ENCODE results near the gene SPDYE2.
A peak's percentile ranks its signal among the peaks of the same experiment; 100 is the strongest.
"Not testable (repeated sequence)": the region's sequence is repeated elsewhere in the genome, so short reads cannot be mapped to it uniquely, and the experiment has no call there.

SPDYE2 gene

DNA sequence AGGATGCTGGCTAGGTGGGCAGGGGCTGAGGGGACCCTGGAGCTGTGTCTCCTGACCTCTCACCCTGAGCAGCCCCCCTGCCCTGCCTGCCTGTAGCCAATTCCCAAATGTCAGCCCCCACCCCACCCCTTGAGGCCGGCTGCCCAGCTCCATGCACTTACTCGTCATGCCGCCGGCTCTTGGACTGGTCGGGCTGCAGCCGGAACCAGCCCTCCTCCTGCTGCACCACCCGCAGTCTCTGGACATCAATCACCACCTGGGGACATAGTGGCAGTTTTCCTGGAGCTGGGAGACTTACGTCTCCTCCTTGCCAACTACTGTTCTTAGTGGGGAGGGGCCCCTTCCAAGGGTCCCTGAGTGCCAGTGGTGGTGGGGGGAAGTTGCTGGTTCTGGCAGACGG lies 48.7 kb downstream of the SPDYE2 start:
- not testable (repeated sequence) for ATAC-seq (ENCODE audit: insufficient read depth, low read depth)

DNA sequence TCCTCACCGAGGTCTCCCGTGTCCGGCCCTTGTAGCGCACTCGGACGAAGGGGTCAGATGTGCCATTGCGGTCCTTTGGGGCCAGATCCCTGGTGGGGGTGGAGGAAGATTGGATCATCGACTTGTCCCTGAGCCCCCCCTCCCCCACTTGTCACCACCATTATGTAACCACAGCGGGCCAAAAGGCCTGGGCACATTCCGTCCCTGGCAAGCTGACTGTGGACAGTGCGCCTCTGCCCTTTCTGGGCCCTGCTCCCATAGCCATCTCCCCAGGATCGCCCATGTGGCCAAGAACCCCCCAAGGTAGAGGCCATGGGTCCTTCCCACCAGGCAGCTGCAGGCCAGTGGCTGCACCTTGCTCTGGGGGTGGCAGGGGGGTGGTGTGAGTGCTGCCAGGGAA lies 51.3 kb downstream of the SPDYE2 start:
- H3K27ac ChIP-seq (ENCODE audit: low read length); H3K9ac ChIP-seq (ENCODE audit: low read depth, low read length); ATAC-seq (ENCODE audit: insufficient read depth, low read depth): not testable (repeated sequence)

More for the DNA sequence above, 48.7 kb downstream of the SPDYE2 start:
- not testable (repeated sequence) for H3K4me2 ChIP-seq (ENCODE audit: insufficient read depth, low read length); H3K27me3 ChIP-seq (ENCODE audit: insufficient read depth, low read length, poor library complexity); H3K9ac ChIP-seq (ENCODE audit: low read depth, low read length); H3K27ac ChIP-seq (ENCODE audit: low read length); H3K4me3 ChIP-seq (ENCODE audit: low read depth in 1 of 2, low read length in 2 of 2); DNase-seq; H2AFZ ChIP-seq (ENCODE audit: low read depth, low read length); H3K9me3 ChIP-seq (ENCODE audit: insufficient read depth, low read length, severe bottlenecking); H3K36me3 ChIP-seq (ENCODE audit: insufficient read depth, low read length); H3K79me2 ChIP-seq (ENCODE audit: insufficient read depth, low read length); H4K20me1 ChIP-seq (ENCODE audit: insufficient read depth, low read length); H3K4me1 ChIP-seq (ENCODE audit: insufficient read depth, low read length)

DNA sequence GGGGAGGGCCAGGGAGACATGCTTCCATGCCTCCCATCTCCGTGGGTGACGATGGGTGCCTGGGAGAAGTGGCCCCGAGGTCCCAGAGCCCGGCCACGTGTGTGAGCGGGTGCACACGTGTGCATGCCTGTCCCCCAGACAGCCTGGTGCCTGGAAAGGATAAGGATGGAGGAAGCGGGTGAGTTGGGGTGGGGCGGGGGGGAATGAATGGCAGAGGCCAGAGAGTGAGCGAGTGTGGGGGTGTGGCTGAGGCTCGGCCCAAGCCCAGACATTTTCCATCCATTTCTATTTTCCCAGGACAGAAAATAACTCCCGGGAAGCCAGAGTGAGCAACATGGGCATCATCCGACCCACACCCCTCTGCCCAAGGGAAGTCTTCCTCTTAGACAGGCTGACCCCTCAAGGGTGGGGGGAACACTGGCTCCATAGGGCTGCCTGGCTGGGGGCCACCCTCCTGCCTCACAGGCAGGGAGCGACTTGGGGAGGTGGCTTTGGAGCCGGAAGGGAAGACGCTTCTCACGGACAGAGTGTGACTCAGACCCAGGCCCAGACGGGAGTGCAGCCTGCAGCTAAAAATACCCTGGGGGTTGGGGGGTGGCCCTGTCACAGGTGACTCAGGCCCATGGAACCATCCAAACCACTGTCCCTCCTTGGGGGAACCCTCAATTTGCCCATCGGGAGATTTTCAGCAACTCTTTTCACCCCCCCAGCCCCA lies 53.6 kb downstream of the SPDYE2 start:
- not testable (repeated sequence) for H3K4me1 ChIP-seq (ENCODE audit: insufficient read depth, low read length); H3K36me3 ChIP-seq (ENCODE audit: insufficient read depth, low read length); H3K4me3 ChIP-seq (ENCODE audit: low read depth in 1 of 2, low read length in 2 of 2); H3K79me2 ChIP-seq (ENCODE audit: insufficient read depth, low read length); H3K9me3 ChIP-seq (ENCODE audit: insufficient read depth, low read length, severe bottlenecking); H4K20me1 ChIP-seq (ENCODE audit: insufficient read depth, low read length); H2AFZ ChIP-seq (ENCODE audit: low read depth, low read length); H3K9ac ChIP-seq (ENCODE audit: low read depth, low read length); DNase-seq; H3K4me2 ChIP-seq (ENCODE audit: insufficient read depth, low read length); H3K27ac ChIP-seq (ENCODE audit: low read length); H3K27me3 ChIP-seq (ENCODE audit: insufficient read depth, low read length, poor library complexity)
- ATAC-seq (ENCODE audit: insufficient read depth, low read depth) = 0 out of 3 replicates have a peak, but pooled peaks have one; percentile 27

More for the DNA sequence above, 51.3 kb downstream of the SPDYE2 start:
- H3K4me2 ChIP-seq (ENCODE audit: insufficient read depth, low read length); H3K27me3 ChIP-seq (ENCODE audit: insufficient read depth, low read length, poor library complexity); DNase-seq; H3K36me3 ChIP-seq (ENCODE audit: insufficient read depth, low read length); H3K4me3 ChIP-seq (ENCODE audit: low read depth in 1 of 2, low read length in 2 of 2); H3K79me2 ChIP-seq (ENCODE audit: insufficient read depth, low read length); H2AFZ ChIP-seq (ENCODE audit: low read depth, low read length); H4K20me1 ChIP-seq (ENCODE audit: insufficient read depth, low read length); H3K4me1 ChIP-seq (ENCODE audit: insufficient read depth, low read length); H3K9me3 ChIP-seq (ENCODE audit: insufficient read depth, low read length, severe bottlenecking): not testable (repeated sequence)

DNA sequence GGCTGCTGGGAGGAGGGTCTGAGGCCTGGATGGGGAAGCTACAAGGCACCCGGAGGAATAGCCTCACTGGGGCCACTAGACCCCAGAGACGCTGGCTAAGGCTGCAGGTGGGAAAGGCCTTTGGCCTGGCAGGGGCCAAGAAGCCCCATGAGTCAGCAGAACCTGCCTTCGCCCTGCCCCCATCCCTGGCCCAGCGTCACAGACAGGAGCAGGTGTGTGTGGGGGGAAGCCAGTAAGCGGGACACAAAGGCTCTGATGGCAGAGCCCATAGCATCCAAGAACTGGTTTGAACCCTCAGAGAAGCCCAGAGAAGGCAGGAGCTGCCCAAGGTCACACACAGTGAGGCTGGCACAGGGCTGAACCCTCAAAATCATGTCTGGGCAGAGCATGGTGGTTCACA lies 55.8 kb downstream of the SPDYE2 start:
- not testable (repeated sequence) for ATAC-seq (ENCODE audit: insufficient read depth, low read depth); H3K36me3 ChIP-seq (ENCODE audit: insufficient read depth, low read length)

DNA sequence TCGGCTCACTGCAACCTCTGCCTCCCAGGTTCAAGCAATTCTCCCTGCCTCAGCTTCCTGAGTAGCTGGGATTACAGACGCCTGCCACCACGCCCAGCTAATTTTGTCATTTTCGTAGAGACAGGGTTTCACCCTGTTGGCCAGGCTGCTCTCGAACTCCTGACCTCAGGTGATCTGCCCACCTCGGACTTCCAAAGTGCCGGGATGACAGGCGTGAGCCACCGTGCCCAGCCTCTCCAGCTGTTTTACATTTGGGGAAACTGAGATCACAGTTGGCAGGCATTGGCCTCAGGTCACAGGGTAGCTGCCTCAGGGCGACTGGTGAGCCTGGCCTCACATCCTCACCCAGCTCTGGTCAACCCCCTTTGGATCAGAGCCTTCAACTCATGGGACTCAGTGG lies 58.7 kb downstream of the SPDYE2 start:
- H3K4me3 ChIP-seq (ENCODE audit: low read depth in 1 of 2, low read length in 2 of 2); ATAC-seq (ENCODE audit: insufficient read depth, low read depth); H4K20me1 ChIP-seq (ENCODE audit: insufficient read depth, low read length); H3K9me3 ChIP-seq (ENCODE audit: insufficient read depth, low read length, severe bottlenecking); H3K27me3 ChIP-seq (ENCODE audit: insufficient read depth, low read length, poor library complexity); H3K4me1 ChIP-seq (ENCODE audit: insufficient read depth, low read length); H3K27ac ChIP-seq (ENCODE audit: low read length); H3K36me3 ChIP-seq (ENCODE audit: insufficient read depth, low read length); H3K79me2 ChIP-seq (ENCODE audit: insufficient read depth, low read length); H3K9ac ChIP-seq (ENCODE audit: low read depth, low read length); H2AFZ ChIP-seq (ENCODE audit: low read depth, low read length); DNase-seq; H3K4me2 ChIP-seq (ENCODE audit: insufficient read depth, low read length): not testable (repeated sequence)

More for the DNA sequence above, 55.8 kb downstream of the SPDYE2 start:
- H3K27me3 ChIP-seq (ENCODE audit: insufficient read depth, low read length, poor library complexity); H3K79me2 ChIP-seq (ENCODE audit: insufficient read depth, low read length); DNase-seq; H4K20me1 ChIP-seq (ENCODE audit: insufficient read depth, low read length); H3K27ac ChIP-seq (ENCODE audit: low read length); H3K4me1 ChIP-seq (ENCODE audit: insufficient read depth, low read length); H3K9me3 ChIP-seq (ENCODE audit: insufficient read depth, low read length, severe bottlenecking); H3K9ac ChIP-seq (ENCODE audit: low read depth, low read length); H2AFZ ChIP-seq (ENCODE audit: low read depth, low read length); H3K4me2 ChIP-seq (ENCODE audit: insufficient read depth, low read length); H3K4me3 ChIP-seq (ENCODE audit: low read depth in 1 of 2, low read length in 2 of 2): not testable (repeated sequence)

DNA sequence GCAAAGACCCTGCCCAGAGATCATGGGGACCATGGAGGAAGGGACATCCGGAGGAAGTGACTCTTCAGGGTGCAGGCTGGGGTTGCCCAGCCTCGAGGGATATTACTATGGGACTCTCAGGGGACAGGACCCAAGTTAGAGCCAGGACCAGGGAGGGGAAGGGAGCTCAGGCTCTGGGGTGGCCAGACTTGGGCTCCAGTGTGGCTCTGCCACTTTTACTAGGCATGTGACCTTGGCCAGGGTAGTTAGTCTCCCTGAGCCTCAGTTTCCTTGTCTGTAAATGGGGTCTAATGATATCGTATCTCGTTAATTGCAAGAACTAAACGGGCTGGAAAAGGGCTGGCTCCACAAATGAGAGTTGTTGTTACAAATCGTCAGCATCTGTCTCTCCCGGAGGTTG lies 59.4 kb downstream of the SPDYE2 start:
- H3K79me2 ChIP-seq (ENCODE audit: insufficient read depth, low read length); H3K27me3 ChIP-seq (ENCODE audit: insufficient read depth, low read length, poor library complexity); H3K4me3 ChIP-seq (ENCODE audit: low read depth in 1 of 2, low read length in 2 of 2); H3K4me2 ChIP-seq (ENCODE audit: insufficient read depth, low read length); H3K9me3 ChIP-seq (ENCODE audit: insufficient read depth, low read length, severe bottlenecking); H3K27ac ChIP-seq (ENCODE audit: low read length); DNase-seq; H3K36me3 ChIP-seq (ENCODE audit: insufficient read depth, low read length); H2AFZ ChIP-seq (ENCODE audit: low read depth, low read length); ATAC-seq (ENCODE audit: insufficient read depth, low read depth); H3K9ac ChIP-seq (ENCODE audit: low read depth, low read length); H3K4me1 ChIP-seq (ENCODE audit: insufficient read depth, low read length); H4K20me1 ChIP-seq (ENCODE audit: insufficient read depth, low read length): not testable (repeated sequence)

DNA sequence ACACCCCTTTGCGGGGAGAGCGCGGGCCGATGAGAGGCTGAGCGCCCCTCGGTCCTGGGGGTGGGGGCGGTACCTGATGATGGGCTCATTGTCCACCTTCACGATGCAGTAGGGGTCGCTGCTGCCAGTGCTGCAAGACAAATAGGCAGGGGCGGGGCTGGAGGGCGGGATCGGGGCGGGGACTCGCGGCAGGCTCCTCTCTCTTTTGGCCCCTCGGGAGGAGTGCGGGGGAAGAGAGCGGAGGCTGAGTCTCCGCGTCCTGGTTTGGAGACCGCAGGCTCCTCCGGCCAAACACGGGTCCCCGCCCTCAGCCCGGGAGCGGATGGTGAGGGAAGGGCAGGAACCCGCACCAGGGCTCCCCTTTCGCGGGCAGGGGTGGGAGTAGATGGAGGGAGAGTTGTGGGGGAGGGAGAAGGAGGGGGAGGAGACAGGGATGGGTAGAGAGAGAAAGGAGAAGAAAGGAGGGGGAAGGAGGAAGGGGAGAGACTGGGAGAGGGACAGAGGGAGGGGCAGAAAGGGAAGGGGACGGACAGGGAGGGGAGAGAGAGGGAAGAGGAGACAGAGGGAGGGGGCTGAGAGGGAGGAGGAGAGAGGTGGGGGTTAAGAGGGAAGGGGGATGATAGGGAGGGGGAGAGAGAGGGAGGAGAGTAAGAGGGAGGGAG lies 60.1 kb downstream of the SPDYE2 start:
- not testable (repeated sequence) for H3K27me3 ChIP-seq (ENCODE audit: insufficient read depth, low read length, poor library complexity); H3K4me1 ChIP-seq (ENCODE audit: insufficient read depth, low read length); DNase-seq; H3K4me3 ChIP-seq (ENCODE audit: low read depth in 1 of 2, low read length in 2 of 2); H3K9ac ChIP-seq (ENCODE audit: low read depth, low read length); H3K79me2 ChIP-seq (ENCODE audit: insufficient read depth, low read length); H3K4me2 ChIP-seq (ENCODE audit: insufficient read depth, low read length); H3K9me3 ChIP-seq (ENCODE audit: insufficient read depth, low read length, severe bottlenecking); H3K27ac ChIP-seq (ENCODE audit: low read length); H3K36me3 ChIP-seq (ENCODE audit: insufficient read depth, low read length); H2AFZ ChIP-seq (ENCODE audit: low read depth, low read length); H4K20me1 ChIP-seq (ENCODE audit: insufficient read depth, low read length)
- ATAC-seq (ENCODE audit: insufficient read depth, low read depth) = peak; percentile 87

DNA sequence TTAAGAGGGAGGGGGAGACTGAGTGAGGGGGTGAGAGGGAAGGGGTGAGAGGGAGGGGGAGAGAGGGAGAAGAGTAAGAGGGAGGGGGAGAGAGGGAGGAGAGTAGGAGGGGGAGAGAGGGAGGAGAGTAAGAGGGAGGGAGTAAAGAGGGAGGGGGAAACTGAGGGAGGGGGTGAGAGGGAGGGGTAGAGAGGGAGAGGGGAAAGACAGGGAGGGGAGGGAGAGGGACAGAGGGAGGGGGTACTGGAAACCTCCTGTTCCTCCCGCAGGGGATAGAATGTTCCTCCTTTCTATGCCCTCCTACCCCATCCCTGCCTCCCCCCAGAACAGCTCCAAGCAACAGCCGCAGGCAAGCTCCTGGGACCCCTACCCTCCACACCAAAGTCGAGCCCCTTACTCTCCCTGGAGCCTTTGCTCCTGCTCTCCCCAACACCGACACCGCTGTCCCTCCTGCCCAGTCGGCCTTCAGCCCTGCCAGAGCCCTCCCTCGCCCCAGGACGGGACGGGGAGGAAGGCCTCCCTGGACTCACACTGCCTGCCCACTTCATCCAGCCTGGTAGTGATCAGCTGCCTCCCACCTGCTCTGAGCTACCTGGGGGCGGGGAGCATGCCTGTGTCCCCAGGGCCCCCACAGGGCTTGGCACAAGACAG lies 60.8 kb downstream of the SPDYE2 start:
- H3K27ac ChIP-seq (ENCODE audit: low read length); H3K36me3 ChIP-seq (ENCODE audit: insufficient read depth, low read length); H3K9ac ChIP-seq (ENCODE audit: low read depth, low read length); H2AFZ ChIP-seq (ENCODE audit: low read depth, low read length); H4K20me1 ChIP-seq (ENCODE audit: insufficient read depth, low read length); H3K79me2 ChIP-seq (ENCODE audit: insufficient read depth, low read length); ATAC-seq (ENCODE audit: insufficient read depth, low read depth); H3K27me3 ChIP-seq (ENCODE audit: insufficient read depth, low read length, poor library complexity); H3K4me1 ChIP-seq (ENCODE audit: insufficient read depth, low read length); H3K9me3 ChIP-seq (ENCODE audit: insufficient read depth, low read length, severe bottlenecking): not testable (repeated sequence)
- peak; percentile 39 for DNase-seq
- peak overlapping the region; percentile 59 for H3K4me2 ChIP-seq (ENCODE audit: insufficient read depth, low read length)
- peak overlapping the region in 1 of 2 experiments; percentile 42; a peak in 2 of 4 replicates for H3K4me3 ChIP-seq (ENCODE audit: low read depth in 1 of 2, low read length in 2 of 2)

Data from DND-41 (cell line).